H7 (cell line): ENCODE data around the gene ADAMTSL4. TPM values are rescaled to one million over a fixed set of nuclear protein-coding genes. Genes with fewer than 3 reads are reported as not detected.

Experiments
- DNase-seq: peaks from one replicate; pipeline ENCODE4 v3.0.0; 2012
- H3K27me3 ChIP-seq: 2 replicates; pipeline ENCODE4 v1.6.0; 2011; ENCODE audit warnings: mild to moderate bottlenecking, low read length; ENCODE audit not compliant: control insufficient read depth, insufficient read depth
- H3K36me3 ChIP-seq: replicated peaks from 2 replicates; pipeline ENCODE4 v1.5.1; 2011; ENCODE audit warnings: low read length; ENCODE audit not compliant: control insufficient read depth, insufficient read depth
- H3K4me3 ChIP-seq: 2 replicates; pipeline ENCODE4 v1.5.1; 2011; ENCODE audit warnings: low read depth, mild to moderate bottlenecking, control low read depth, low read length, moderate library complexity; ENCODE audit not compliant: insufficient read depth
- total RNA-seq: library from RNA; depleted of rRNA; stranded (reverse); fragments of >200 nt; shearing (Covaris generic); gene quantifications from 2 replicates; pipeline ENCODE4 v1.2.3, GENCODE V29; 2014

The ADAMTSL4 gene
- total RNA-seq, 1 experiment from 2014 or later, result 4.2 TPM

DNA sequence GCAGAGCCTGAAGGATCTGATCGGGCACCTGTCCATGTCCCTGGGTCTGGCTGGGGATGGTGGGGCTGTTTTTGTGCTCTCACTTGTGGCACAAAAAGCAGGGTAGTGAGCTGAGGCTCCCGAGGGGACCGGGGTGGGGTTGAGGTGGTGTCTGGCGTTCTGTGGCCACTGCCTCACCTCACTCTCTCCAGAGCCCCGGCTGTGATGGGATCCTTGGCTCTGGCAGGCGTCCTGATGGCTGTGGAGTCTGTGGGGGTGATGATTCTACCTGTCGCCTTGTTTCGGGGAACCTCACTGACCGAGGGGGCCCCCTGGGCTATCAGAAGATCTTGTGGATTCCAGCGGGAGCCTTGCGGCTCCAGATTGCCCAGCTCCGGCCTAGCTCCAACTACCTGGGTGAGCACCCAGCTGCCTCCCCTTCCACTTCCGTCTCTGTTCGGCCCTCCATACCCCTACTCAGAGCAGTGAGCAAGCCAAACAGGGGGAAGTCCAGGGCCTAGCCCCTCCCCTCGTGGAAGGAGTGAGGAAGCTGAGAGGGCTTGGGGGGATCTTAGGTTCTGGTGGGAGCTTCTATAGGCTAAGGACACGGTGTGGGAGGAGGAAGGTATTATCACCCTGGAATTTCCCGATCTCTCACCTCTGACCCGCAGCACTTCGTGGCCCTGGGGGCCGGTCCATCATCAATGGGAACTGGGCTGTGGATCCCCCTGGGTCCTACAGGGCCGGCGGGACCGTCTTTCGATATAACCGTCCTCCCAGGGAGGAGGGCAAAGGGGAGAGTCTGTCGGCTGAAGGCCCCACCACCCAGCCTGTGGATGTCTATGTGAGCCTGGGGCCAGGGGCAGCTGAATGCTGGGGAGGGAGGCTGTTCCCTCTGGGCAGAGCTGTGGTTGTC lies 7.0 kb downstream of the ADAMTSL4 start:
- Histone ChIP-seq H3K27me3 (no peaks in the 10 kb centered on the region; the same call in 1 of the 2 replicates), H3K4me3 (no peak overlapping the region), H3K36me3 (no peaks in the 10 kb centered on the region; the same call in 1 of the 2 replicates)
- peak; percentile 70 for DNase-seq

DNA sequence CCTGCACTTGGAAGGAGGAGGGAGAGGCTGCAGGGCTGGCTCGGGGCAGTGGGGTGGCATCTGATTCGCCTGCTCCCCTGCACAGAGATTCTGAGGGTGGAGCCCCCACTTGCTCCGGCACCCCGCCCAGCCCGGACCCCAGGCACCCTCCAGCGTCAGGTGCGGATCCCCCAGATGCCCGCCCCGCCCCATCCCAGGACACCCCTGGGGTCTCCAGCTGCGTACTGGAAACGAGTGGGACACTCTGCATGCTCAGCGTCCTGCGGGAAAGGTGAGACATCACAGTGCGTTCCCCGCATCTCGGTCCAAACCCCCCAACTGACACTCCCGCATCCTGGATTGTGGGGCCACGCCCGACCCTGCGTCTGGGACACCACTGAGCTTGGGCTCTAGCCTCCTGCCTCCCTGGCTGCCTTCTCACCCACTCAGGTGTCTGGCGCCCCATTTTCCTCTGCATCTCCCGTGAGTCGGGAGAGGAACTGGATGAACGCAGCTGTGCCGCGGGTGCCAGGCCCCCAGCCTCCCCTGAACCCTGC lies 7.9 kb downstream of the ADAMTSL4 start:
- no peak overlapping the region for H3K4me3 ChIP-seq
- H3K27me3 ChIP-seq, result no peaks in the 10 kb centered on the region
- peak; percentile 43 for DNase-seq
- no peaks in the 10 kb centered on the region; the same call in 1 of the 2 replicates for H3K36me3 ChIP-seq

DNA sequence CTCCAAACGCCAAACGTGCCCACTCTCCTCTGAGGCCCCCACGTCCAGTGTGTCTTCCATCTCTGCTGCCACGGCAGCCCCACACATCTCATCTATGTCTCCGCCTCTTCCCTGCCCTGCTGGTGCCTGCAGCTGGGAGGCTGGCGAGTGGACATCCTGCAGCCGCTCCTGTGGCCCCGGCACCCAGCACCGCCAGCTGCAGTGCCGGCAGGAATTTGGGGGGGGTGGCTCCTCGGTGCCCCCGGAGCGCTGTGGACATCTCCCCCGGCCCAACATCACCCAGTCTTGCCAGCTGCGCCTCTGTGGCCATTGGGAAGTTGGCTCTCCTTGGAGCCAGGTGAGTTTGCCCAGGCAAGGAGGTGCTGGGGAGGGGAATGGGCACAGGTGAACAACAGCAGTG lies 8.6 kb downstream of the ADAMTSL4 start:
- DNase-seq, result no peak
- no peaks in the 10 kb centered on the region; the same call in 1 of the 2 replicates for H3K36me3 ChIP-seq
- H3K4me3 ChIP-seq, result no peak overlapping the region
- H3K27me3 ChIP-seq, result no peaks in the 10 kb centered on the region

DNA sequence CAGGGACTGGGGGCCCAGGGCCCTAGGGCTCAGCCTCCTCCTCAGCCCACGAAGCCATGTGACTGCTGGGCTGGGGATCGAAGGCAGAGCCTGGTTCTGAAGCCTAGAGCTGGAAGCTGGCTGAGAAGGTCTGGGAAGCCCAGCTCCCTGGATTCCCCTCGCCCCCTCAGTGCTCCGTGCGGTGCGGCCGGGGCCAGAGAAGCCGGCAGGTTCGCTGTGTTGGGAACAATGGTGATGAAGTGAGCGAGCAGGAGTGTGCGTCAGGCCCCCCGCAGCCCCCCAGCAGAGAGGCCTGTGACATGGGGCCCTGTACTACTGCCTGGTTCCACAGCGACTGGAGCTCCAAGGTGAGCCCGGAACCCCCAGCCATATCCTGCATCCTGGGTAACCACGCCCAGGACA lies 9.1 kb downstream of the ADAMTSL4 start:
- DNase-seq, result no peak
- H3K4me3 ChIP-seq, result no peak overlapping the region
- no peaks in the 10 kb centered on the region for H3K27me3 ChIP-seq
- no peaks in the 10 kb centered on the region; the same call in 1 of the 2 replicates for H3K36me3 ChIP-seq

DNA sequence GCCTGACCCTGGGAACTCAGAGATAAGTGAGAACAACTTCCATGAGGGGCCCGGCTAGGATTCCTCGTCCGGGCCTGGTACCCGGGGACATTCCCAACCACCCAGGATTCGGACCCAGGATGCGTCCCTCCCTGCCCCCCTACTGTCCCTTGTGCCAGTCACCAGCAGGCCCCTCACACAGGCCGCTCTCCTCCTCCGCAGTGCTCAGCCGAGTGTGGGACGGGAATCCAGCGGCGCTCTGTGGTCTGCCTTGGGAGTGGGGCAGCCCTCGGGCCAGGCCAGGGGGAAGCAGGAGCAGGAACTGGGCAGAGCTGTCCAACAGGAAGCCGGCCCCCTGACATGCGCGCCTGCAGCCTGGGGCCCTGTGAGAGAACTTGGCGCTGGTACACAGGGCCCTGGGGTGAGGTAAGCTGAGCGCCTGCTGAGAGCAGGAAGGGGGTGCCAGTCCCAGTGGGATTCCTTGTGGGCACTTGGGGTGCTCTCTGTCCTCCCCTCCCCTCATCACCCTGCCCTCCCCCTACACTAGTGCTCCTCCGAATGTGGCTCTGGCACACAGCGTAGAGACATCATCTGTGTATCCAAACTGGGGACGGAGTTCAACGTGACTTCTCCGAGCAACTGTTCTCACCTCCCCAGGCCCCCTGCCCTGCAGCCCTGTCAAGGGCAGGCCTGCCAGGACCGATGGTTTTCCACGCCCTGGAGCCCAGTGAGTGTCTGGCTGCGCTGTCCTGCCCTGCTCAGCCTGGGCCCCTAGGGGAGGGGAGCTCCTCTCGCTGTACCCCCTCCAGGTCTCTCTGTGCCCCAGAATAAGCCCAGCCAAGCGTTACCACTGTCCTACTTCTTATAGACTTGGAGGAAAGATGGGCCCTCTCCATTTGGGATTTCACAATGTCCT lies 9.8 kb downstream of the ADAMTSL4 start:
- Histone ChIP-seq H3K36me3 (no peaks in the 10 kb centered on the region; the same call in 1 of the 2 replicates), H3K4me3 (no peak overlapping the region), H3K27me3 (no peaks in the 10 kb centered on the region)
- DNase-seq, result no peak

DNA sequence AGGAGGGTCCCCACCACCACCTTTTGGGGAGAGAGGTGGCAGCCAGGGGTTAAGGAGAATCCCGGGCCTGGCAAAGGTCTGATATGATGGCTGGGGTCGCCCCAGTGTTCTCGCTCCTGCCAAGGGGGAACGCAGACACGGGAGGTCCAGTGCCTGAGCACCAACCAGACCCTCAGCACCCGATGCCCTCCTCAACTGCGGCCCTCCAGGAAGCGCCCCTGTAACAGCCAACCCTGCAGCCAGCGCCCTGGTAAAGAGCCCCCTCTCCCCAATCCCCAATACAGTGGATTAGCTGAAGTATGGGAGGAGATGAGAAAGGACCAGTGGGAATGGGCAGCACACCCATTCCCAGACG lies 10.4 kb downstream of the ADAMTSL4 start:
- Histone ChIP-seq H3K36me3 (no peaks in the 10 kb centered on the region; the same call in 1 of the 2 replicates), H3K4me3 (no peak overlapping the region), H3K27me3 (no peaks in the 10 kb centered on the region)
- no peak for DNase-seq

DNA sequence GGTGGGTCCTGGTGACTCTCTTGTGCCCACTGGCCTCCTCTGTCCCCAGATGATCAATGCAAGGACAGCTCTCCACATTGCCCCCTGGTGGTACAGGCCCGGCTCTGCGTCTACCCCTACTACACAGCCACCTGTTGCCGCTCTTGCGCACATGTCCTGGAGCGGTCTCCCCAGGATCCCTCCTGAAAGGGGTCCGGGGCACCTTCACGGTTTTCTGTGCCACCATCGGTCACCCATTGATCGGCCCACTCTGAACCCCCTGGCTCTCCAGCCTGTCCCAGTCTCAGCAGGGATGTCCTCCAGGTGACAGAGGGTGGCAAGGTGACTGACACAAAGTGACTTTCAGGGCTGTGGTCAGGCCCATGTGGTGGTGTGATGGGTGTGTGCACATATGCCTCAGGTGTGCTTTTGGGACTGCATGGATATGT lies 10.8 kb downstream of the ADAMTSL4 start:
- H3K27me3 ChIP-seq, result no peaks in the 10 kb centered on the region
- DNase-seq, result peak; percentile 93
- H3K4me3 ChIP-seq, result no peak overlapping the region
- no peaks in the 10 kb centered on the region; the same call in 1 of the 2 replicates for H3K36me3 ChIP-seq

DNA sequence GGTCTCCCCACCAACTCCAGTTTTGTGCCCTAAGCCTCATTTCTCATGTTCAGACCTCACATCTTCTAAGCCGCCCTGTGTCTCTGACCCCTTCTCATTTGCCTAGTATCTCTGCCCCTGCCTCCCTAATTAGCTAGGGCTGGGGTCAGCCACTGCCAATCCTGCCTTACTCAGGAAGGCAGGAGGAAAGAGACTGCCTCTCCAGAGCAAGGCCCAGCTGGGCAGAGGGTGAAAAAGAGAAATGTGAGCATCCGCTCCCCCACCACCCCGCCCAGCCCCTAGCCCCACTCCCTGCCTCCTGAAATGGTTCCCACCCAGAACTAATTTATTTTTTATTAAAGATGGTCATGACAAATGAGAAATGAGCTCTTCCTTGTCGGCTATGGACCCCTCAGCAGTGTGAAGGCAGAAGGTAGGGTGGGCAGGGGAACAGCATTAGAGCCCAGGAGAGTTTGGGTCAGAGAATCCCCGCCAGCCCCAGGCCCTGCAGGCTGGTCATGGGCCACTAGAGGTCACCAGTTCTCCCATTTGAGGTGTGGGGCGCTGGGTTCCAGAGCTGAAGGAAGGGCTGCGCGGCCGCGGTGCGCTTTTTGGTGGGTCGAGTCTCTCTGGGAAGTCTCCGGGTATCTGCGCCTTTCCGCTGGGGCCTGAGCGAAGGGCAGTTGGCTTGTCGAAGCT lies 11.5 kb downstream of the ADAMTSL4 start:
- DNase-seq, result peak; percentile 91
- H3K4me3 ChIP-seq, result peak overlapping the region; percentile 74
- H3K27me3 ChIP-seq, result no peaks in the 10 kb centered on the region
- no peaks in the 10 kb centered on the region; the same call in 1 of the 2 replicates for H3K36me3 ChIP-seq

DNA sequence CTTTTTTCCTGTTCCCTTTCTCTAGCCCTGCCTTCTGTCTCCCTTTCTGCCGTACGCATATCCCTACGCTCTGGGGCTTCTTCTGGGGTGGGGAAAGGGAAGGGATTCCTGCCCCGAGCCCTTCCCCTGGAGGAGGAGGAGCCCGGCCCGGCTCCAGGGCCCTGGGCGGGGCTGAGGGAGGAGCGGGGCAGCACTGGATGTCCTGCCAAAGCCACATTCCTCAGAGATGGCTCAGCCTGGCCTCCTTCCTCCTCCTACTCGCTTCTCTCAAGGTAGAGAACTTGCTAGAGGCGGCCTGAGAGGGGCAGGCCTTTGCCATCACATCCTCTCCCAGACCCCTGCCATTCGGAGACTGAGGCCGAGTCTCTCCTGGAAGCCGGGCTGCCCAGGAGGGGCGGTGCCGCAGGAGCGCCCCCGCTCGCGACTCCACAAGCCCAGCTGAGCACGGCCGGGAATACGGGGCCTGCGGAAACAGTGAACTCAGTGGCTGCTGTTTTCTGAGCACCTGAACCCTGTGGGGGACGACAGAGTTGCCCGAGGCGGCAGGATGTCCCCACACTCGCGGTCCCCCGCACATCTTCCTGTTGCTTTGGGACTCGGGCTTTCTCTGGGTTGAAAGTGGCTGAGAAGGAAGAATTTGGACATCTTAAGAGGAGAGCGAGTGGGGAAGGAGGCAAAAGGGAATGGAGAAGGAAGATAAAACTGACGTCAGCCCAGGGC lies 12.2 kb downstream of the ADAMTSL4 start:
- peak; percentile 97 for DNase-seq
- H3K27me3 ChIP-seq, result no peaks in the 10 kb centered on the region
- H3K36me3 ChIP-seq, result no peaks in the 10 kb centered on the region
- peak overlapping the region; percentile 74 for H3K4me3 ChIP-seq

DNA sequence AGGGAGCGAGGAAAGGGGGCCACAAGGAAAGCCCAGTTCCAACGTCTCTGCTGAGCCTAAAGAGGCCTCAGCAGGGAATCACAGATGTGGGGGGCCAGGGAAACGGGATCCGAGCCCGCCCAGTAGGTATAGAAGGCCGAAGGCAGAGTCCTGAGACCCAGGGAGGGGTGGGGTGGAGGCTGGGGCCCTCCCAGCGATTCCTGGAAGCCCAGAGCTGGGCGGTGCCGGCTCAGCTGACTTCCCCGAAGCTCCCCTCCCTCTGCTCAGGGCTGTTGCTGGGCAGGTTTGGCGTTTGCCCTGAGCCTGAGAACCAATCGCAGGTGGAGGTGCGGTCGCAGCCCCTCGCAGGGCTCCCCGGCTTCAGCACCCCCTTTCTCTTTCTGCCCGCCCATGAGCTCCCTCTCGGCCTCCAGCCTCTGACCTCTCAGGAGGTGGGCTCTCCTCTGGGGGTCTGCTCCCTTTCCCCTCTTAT lies 12.8 kb downstream of the ADAMTSL4 start:
- no peaks in the 10 kb centered on the region for H3K36me3 ChIP-seq
- DNase-seq, result peak; percentile 94
- H3K27me3 ChIP-seq, result no peaks in the 10 kb centered on the region
- peak overlapping the region; percentile 74 for H3K4me3 ChIP-seq

DNA sequence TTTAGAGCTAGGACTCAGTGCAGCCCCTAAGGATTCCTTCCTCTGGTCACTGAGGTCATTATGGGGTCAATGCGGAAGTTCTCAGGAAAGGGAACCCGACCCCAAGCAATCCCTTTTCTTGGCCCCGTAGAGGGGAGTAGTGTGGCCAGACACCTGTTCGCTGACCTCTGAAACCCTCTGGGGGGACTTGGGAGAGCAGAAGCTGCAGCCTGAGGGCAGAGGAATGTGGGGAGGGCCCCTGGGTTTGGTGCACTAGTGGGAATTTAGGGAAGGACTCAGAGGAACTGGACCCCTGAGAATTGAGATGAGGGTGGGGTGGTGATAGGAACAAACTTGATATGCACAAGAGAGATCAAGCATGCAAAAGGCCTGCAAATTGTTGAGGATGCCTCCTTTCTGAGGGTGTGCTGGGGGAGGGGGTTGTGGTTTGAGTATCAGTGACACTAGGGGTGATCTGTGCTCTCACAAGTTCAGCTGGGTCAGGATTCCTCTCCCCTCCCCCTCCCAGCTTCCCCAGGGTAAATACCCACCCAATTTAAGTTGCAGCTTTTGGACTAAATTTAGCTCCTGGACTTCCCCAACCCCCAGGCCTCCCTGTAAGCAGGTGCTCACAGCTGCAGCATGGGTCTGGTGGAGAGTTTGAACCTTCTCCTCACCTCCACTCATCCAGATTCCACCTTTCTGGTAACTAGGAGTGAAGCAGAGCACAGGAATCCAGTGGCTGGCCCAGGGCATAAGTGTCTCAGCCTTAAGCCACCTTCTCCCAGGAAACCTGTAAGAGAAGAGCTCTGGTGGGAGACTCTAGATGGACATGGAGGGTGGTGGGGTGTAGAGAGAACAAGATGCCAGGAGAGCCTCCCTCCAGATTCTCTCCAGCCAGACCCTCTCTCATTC lies 13.5 kb downstream of the ADAMTSL4 start:
- H3K36me3 ChIP-seq, result no peaks in the 10 kb centered on the region
- peak overlapping the region; percentile 74 for H3K4me3 ChIP-seq
- peak; percentile 45 for DNase-seq
- no peaks in the 10 kb centered on the region for H3K27me3 ChIP-seq

DNA sequence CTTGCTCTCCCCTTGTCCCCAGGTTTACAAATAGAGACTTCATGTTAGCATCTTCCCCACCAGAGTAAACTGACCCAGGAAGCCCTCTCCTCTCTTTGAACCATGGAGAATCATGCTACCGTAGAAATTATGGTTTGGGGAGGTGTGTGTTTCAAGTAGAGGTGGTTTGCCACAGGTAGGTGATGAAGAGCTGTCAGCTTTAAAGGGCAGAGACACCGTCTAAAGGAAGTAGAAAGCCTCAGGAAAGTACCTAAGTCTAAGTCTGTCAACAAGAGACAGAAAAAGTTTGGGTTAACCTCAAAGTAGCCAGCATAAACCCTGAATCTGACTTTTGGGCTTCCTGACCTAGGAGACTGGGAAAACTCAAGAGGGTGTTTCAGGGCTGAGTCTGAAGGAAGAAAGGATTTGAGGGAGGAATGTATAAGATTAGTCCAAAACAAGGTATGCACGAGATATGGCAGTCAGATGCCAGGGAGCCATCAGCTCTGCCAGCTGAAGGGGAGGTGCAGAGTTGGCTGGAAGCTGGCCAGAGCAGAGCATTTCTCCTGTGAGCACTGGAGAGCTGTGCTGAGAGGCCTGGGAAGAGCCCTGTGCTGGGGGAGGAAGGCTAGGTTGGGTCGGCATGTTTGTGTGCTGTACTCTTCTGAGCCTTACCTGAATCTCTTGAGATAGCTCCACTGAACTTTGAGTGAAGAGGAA lies 14.3 kb downstream of the ADAMTSL4 start:
- no peaks in the 10 kb centered on the region for H3K36me3 ChIP-seq
- H3K4me3 ChIP-seq, result no peak overlapping the region
- H3K27me3 ChIP-seq, result no peaks in the 10 kb centered on the region
- DNase-seq, result no peak
